B cell (primary cell): ENCODE measurements around the gene BMP6.

Experiments
- EZH2 ChIP-seq: IDR thresholded peaks from 2 replicates; pipeline ENCODE4 v1.6.1; 2012; ENCODE audit warnings: borderline replicate concordance, low read depth, mild to moderate bottlenecking, moderate library complexity, low read length; ENCODE audit not compliant: insufficient read depth, poor library complexity, severe bottlenecking
- TF ChIP-seq, protein P1 (sequence below): fragments of 200-600 bp; IDR thresholded peaks from one replicate; pipeline ENCODE4 v1.8.0; 2022; ENCODE audit warnings: antibody characterized with exemption, mild to moderate bottlenecking

DNA sequence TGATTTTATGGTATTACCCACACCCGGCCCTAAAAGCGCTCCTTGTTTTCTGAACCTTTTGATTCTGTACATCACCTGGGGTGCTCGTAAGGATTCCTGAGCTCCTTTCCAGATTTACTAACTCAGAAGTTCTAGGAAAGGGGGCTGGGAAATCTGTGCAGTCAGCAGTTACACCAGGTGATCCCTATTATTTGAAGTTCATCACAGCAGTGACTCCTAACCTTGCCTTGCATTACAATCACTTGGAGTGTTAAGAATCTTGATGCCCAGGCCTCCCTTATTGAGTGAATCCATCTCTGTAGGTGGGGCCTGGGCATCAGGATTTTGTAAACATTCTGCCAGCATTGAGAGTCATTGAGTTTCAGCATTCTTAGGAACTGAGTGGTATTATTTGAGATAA lies 44.7 kb downstream of the BMP6 start:
- TF ChIP-seq, protein P1, sequence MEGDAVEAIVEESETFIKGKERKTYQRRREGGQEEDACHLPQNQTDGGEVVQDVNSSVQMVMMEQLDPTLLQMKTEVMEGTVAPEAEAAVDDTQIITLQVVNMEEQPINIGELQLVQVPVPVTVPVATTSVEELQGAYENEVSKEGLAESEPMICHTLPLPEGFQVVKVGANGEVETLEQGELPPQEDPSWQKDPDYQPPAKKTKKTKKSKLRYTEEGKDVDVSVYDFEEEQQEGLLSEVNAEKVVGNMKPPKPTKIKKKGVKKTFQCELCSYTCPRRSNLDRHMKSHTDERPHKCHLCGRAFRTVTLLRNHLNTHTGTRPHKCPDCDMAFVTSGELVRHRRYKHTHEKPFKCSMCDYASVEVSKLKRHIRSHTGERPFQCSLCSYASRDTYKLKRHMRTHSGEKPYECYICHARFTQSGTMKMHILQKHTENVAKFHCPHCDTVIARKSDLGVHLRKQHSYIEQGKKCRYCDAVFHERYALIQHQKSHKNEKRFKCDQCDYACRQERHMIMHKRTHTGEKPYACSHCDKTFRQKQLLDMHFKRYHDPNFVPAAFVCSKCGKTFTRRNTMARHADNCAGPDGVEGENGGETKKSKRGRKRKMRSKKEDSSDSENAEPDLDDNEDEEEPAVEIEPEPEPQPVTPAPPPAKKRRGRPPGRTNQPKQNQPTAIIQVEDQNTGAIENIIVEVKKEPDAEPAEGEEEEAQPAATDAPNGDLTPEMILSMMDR, result no peak
- no peak for TF ChIP-seq EZH2
